ENCODE results near the gene ZSCAN30.
"Not testable (repeated sequence)": the region's sequence is repeated elsewhere in the genome, so short reads cannot be mapped to it uniquely, and the experiment has no call there.

ZSCAN30 gene

GRCh38 chr18:35236571-35237363 is 53.3 kb downstream of the ZSCAN30 start:
- DNase-seq = peak in 1 of 58 donors; percentile 17

- peak in 55 of 58 donors; percentile 3 to 85 (median 62) for DNase-seq
These were observed 59.0 kb downstream of the ZSCAN30 start for GRCh38 chr18:35231052-35231451.

- no peak for DNase-seq
These were observed 62.8 kb downstream of the ZSCAN30 start for GRCh38 chr18:35227254-35227653.

- DNase-seq = no peak
These were observed 66.2 kb downstream of the ZSCAN30 start for GRCh38 chr18:35223797-35224196.

- no peak for DNase-seq
These were observed 69.6 kb downstream of the ZSCAN30 start for GRCh38 chr18:35220424-35220823.

- DNase-seq = not testable (repeated sequence)
These were observed 70.7 kb downstream of the ZSCAN30 start for GRCh38 chr18:35219331-35219730.

GRCh38 chr18:35216611-35217010 is 73.4 kb downstream of the ZSCAN30 start:
- not testable (repeated sequence) for DNase-seq

- no peak for DNase-seq
These were observed 75.0 kb downstream of the ZSCAN30 start for GRCh38 chr18:35215026-35215425.

GRCh38 chr18:35205746-35206458 is 84.1 kb downstream of the ZSCAN30 start:
- not testable (repeated sequence) for DNase-seq

GRCh38 chr18:35205199-35205712 is 84.8 kb downstream of the ZSCAN30 start:
- DNase-seq = no peak

- DNase-seq = peak in 1 of 58 donors; percentile 28
These were observed 87.0 kb downstream of the ZSCAN30 start for GRCh38 chr18:35203067-35203466.

- no peak for DNase-seq
These were observed 88.6 kb downstream of the ZSCAN30 start for GRCh38 chr18:35201256-35201931.

Measured in anterior cingulate cortex (tissue), 58 donors.